Body of pancreas (tissue), 4 donors: ENCODE results near the gene UBN1. TPM values are rescaled to one million over a fixed set of nuclear protein-coding genes. Genes with fewer than 3 reads are reported as not detected.

Experiments
- ATAC-seq: fragments of 150-250 bp; one replicate; pipeline ENCODE4 v1.9.1; 2016
- DNase-seq, 4 donors: peaks; one replicate each; pipeline ENCODE4 v3.0.0-alpha.2; 2019
- H3K27ac ChIP-seq, 4 donors: fragments of 200-600 bp; sonication (generic); 1 replicate in 3 of 4; 2 replicates in 1 of 4; pipeline versions ENCODE4 v1.5.1 to v1.6.1; 2016 to 2019; ENCODE audit warnings: mild to moderate bottlenecking in 1 of 4, mixed read lengths in 1 of 4, moderate library complexity in 1 of 4
- H3K27me3 ChIP-seq, 2 donors: fragments of 200-600 bp; sonication (generic); one replicate each; pipeline ENCODE4 v1.6.0; 2016; ENCODE audit warnings: mild to moderate bottlenecking in 1 of 2
- H3K36me3 ChIP-seq, 2 donors: fragments of 200-600 bp; sonication (generic); replicated peaks in 1 of 2; 2 replicates each; pipeline ENCODE4 v1.5.1; 2016; ENCODE audit warnings: low read depth in 2 of 2; ENCODE audit not compliant: insufficient read depth in 1 of 2
- H3K4me1 ChIP-seq: fragments of 200-600 bp; sonication (generic); one replicate; pipeline ENCODE4 v1.6.0; 2016
- H3K4me3 ChIP-seq, 2 donors: fragments of 200-600 bp; sonication (generic); 1 replicate in 1 of 2; 2 replicates in 1 of 2; pipeline ENCODE4 v1.5.1; 2016 to 2019
- H3K9me3 ChIP-seq, 3 donors: fragments of 200-600 bp; sonication (generic); 1 replicate in 2 of 3; 2 replicates in 1 of 3; pipeline ENCODE4 v1.5.1; 2016
- CTCF ChIP-seq, 7 experiments: fragments of 450-650 bp in 4 of 7; fragments of 200-600 bp in 3 of 7; sonication (generic) in 3 of 7; IDR thresholded peaks; one replicate each; pipeline ENCODE4 v1.5.1; 2016 to 2019; ENCODE audit warnings: antibody characterized with exemption in 7 of 7
- POLR2A ChIP-seq, 3 donors: fragments of 450-650 bp; IDR thresholded peaks; one replicate each; pipeline ENCODE4 v1.6.1; 2016; ENCODE audit warnings: antibody characterized with exemption in 3 of 3, mild to moderate bottlenecking in 2 of 3
- WGBS, 2 donors: methylation state at CpG; one replicate each; pipeline ENCODE4 v1.1.5; 2017; 5-methylcytosine and 5-hydroxymethylcytosine counted together
- intact Hi-C: fragments of 100-400 bp; cut with DNase I; formaldehyde crosslinking; loops from one replicate; pipeline ENCODE4 v1.15.1; 2023
- total RNA-seq, 2 donors: library from RNA; depleted of rRNA; stranded (reverse); fragments of >200 nt; gene quantifications; one replicate each; pipeline ENCODE4 v1.1.0, GENCODE V29; 2016

Gene UBN1
- total RNA-seq, 2 donors from 2014 or later, result 20.8 to 41.2 TPM

GRCh38 chr16:4864728-4865127 is 17.4 kb downstream of the UBN1 start:
- no peaks in the 10 kb centered on the region for H3K27me3 ChIP-seq
- no peak for TF ChIP-seq CTCF (IDR thresholded peaks at IDR 0.05)
- TF ChIP-seq POLR2A (IDR thresholded peaks at IDR 0.05), result no peak
- intact Hi-C loops, result no loop called here
- H3K36me3 ChIP-seq, result peaks cover 0 to 12% of the 10 kb centered on the region in 2 donors
- H3K4me3 ChIP-seq, result no peak overlapping the region
- H3K9me3 ChIP-seq, result no peaks in the 10 kb centered on the region
- 69 to 77% methylated on average over 3 of the region's 3 CpGs for WGBS, 2 donors
- H3K27ac ChIP-seq, result no peak overlapping the region
- H3K4me1 ChIP-seq, result peaks cover 41% of the 10 kb centered on the region
- DNase-seq (no peak), ATAC-seq (no peak)

GRCh38 chr16:4865231-4865860 is 18.1 kb downstream of the UBN1 start:
- no peaks in the 10 kb centered on the region for H3K9me3 ChIP-seq
- 94% methylated on average over 13 of the region's 13 CpGs for WGBS, 2 donors
- TF ChIP-seq POLR2A (IDR thresholded peaks at IDR 0.05) (no peak), CTCF (IDR thresholded peaks at IDR 0.05) (no peak)
- intact Hi-C loops, result no loop called here
- ATAC-seq (no peak), DNase-seq (no peak)
- H3K27ac ChIP-seq, result no peak overlapping the region
- peaks cover 0 to 10% of the 10 kb centered on the region in 2 donors for H3K36me3 ChIP-seq
- H3K4me1 ChIP-seq, result peaks cover 47% of the 10 kb centered on the region
- no peaks in the 10 kb centered on the region for H3K27me3 ChIP-seq
- H3K4me3 ChIP-seq, result no peak overlapping the region

- Histone ChIP-seq H3K4me3 (no peak overlapping the region), H3K4me1 (peaks cover 50% of the 10 kb centered on the region), H3K36me3 (peaks cover 0 to 3% of the 10 kb centered on the region in 2 donors), H3K9me3 (no peaks in the 10 kb centered on the region), H3K27ac (no peak overlapping the region), H3K27me3 (no peaks in the 10 kb centered on the region)
- ATAC-seq (no peak), DNase-seq (no peak)
- TF ChIP-seq CTCF (IDR thresholded peaks at IDR 0.05), result no peak
- TF ChIP-seq POLR2A (IDR thresholded peaks at IDR 0.05), result no peak
- WGBS, 2 donors, result 94 to 98% methylated on average over 12 of the region's 12 CpGs
- intact Hi-C loops, result no loop called here
Observed at GRCh38 chr16:4866586-4866985, 19.3 kb downstream of the UBN1 start.

GRCh38 chr16:4868026-4868425 is 20.7 kb downstream of the UBN1 start:
- no peak for ATAC-seq
- TF ChIP-seq POLR2A (IDR thresholded peaks at IDR 0.05), result no peak
- TF ChIP-seq CTCF (IDR thresholded peaks at IDR 0.05), result no peak
- Histone ChIP-seq H3K4me1 (peaks cover 43% of the 10 kb centered on the region), H3K27ac (peak overlapping the region in 3 of 4 donors; percentile 43 to 64 (median 63)), H3K27me3 (no peaks in the 10 kb centered on the region), H3K9me3 (no peaks in the 10 kb centered on the region), H3K4me3 (no peak overlapping the region), H3K36me3 (peaks cover 0 to 6% of the 10 kb centered on the region in 2 donors)
- intact Hi-C loops, result no loop called here
- WGBS, 2 donors, result 19 to 27% methylated on average over 2 to 5 of the region's 5 CpGs
- DNase-seq, result no peak

- ATAC-seq, result no peak
- H3K36me3 ChIP-seq, result peaks cover 0 to 7% of the 10 kb centered on the region in 2 donors
- intact Hi-C loops, result no loop called here
Observed at GRCh38 chr16:4868535-4868934, 21.3 kb downstream of the UBN1 start.

More at GRCh38 chr16:4868535-4868934, 21.3 kb downstream of the UBN1 start:
- H3K4me3 ChIP-seq, result no peak overlapping the region
- H3K4me1 ChIP-seq, result peaks cover 41% of the 10 kb centered on the region
- WGBS, 2 donors, result 61 to 82% methylated on average over 7 of the region's 7 CpGs
- no peak for DNase-seq
- H3K27ac ChIP-seq, result peak overlapping the region in 3 of 4 donors; percentile 43 to 64 (median 63)
- H3K27me3 ChIP-seq, result no peaks in the 10 kb centered on the region
- no peak for TF ChIP-seq CTCF (IDR thresholded peaks at IDR 0.05)
- no peak for TF ChIP-seq POLR2A (IDR thresholded peaks at IDR 0.05)
- no peaks in the 10 kb centered on the region for H3K9me3 ChIP-seq
